ENCODE data around the gene LIX1. TPM values are rescaled to one million over a fixed set of nuclear protein-coding genes. Genes with fewer than 3 reads are reported as not detected.

LIX1 gene
- total RNA-seq, 1 donor from 2014 or later = 0.52 TPM

- no peak overlapping the region for H3K4me3 ChIP-seq (ENCODE audit: low read length in 3 of 3)
- no peaks in the 10 kb centered on the region for H3K4me1 ChIP-seq (ENCODE audit: control insufficient read depth in 3 of 3, insufficient read depth in 3 of 3, low read length in 3 of 3)
- H3K27ac ChIP-seq (ENCODE audit: low read depth, low read length) = no peak overlapping the region
- no peaks in the 10 kb centered on the region for H3K36me3 ChIP-seq (ENCODE audit: control insufficient read depth in 3 of 3, insufficient read depth in 3 of 3, low read length in 3 of 3)
- peaks cover 0 to 2% (median 0%) of the 10 kb centered on the region in 3 donors for H3K27me3 ChIP-seq (ENCODE audit: control insufficient read depth in 3 of 3, insufficient read depth in 3 of 3, low read length in 3 of 3)
- no peaks in the 10 kb centered on the region for H3K9me3 ChIP-seq (ENCODE audit: control insufficient read depth in 3 of 3, low read length in 3 of 3)
- H3K9ac ChIP-seq (ENCODE audit: low read depth in 1 of 3, low read length in 3 of 3) = no peak overlapping the region
These were observed 30.8 kb downstream of the LIX1 start for GRCh38 chr5:97111616-97112015.

- Histone ChIP-seq H3K27ac (ENCODE audit: low read depth, low read length) (no peak overlapping the region), H3K4me3 (ENCODE audit: low read length in 3 of 3) (no peak overlapping the region), H3K9ac (ENCODE audit: low read depth in 1 of 3, low read length in 3 of 3) (no peak overlapping the region), H3K4me1 (ENCODE audit: control insufficient read depth in 3 of 3, insufficient read depth in 3 of 3, low read length in 3 of 3) (no peaks in the 10 kb centered on the region), H3K9me3 (ENCODE audit: control insufficient read depth in 3 of 3, low read length in 3 of 3) (no peaks in the 10 kb centered on the region), H3K36me3 (ENCODE audit: control insufficient read depth in 3 of 3, insufficient read depth in 3 of 3, low read length in 3 of 3) (no peaks in the 10 kb centered on the region), H3K27me3 (ENCODE audit: control insufficient read depth in 3 of 3, insufficient read depth in 3 of 3, low read length in 3 of 3) (peaks cover 0 to 2% (median 0%) of the 10 kb centered on the region in 3 donors)
These were observed 31.4 kb downstream of the LIX1 start for GRCh38 chr5:97111004-97111403.

DNA sequence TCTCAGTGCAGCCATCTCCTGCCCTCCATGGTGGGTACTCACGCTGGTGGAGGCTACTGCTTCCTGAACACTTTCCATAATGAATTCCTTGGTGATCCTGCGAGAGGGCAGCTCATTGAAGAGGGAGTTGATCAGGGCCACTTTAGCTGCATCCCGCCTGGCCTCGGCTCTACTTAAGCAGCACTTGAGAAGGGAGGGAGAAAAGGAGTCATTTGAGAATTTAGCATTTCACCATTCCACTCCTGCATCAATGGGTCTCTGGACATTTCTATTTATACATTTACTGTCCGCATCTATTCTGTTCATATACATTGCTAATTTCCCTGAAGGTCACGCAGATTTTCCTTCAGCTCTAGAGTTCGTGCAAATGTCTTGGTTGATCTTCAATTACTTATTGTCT lies 35.1 kb downstream of the LIX1 start:
- no peak overlapping the region for H3K9ac ChIP-seq (ENCODE audit: low read depth in 1 of 3, low read length in 3 of 3)
- H3K36me3 ChIP-seq (ENCODE audit: control insufficient read depth in 3 of 3, insufficient read depth in 3 of 3, low read length in 3 of 3) = no peaks in the 10 kb centered on the region
- peaks cover 0 to 2% (median 0%) of the 10 kb centered on the region in 3 donors for H3K27me3 ChIP-seq (ENCODE audit: control insufficient read depth in 3 of 3, insufficient read depth in 3 of 3, low read length in 3 of 3)
- H3K27ac ChIP-seq (ENCODE audit: low read depth, low read length) = no peak overlapping the region
- no peaks in the 10 kb centered on the region for H3K9me3 ChIP-seq (ENCODE audit: control insufficient read depth in 3 of 3, low read length in 3 of 3)
- H3K4me3 ChIP-seq (ENCODE audit: low read length in 3 of 3) = no peak overlapping the region
- H3K4me1 ChIP-seq (ENCODE audit: control insufficient read depth in 3 of 3, insufficient read depth in 3 of 3, low read length in 3 of 3) = no peaks in the 10 kb centered on the region

GRCh38 chr5:97106216-97106581 lies 36.2 kb downstream of the LIX1 start:
- Histone ChIP-seq H3K9ac (ENCODE audit: low read depth in 1 of 3, low read length in 3 of 3) (no peak overlapping the region), H3K4me1 (ENCODE audit: control insufficient read depth in 3 of 3, insufficient read depth in 3 of 3, low read length in 3 of 3) (no peaks in the 10 kb centered on the region), H3K4me3 (ENCODE audit: low read length in 3 of 3) (no peak overlapping the region), H3K27me3 (ENCODE audit: control insufficient read depth in 3 of 3, insufficient read depth in 3 of 3, low read length in 3 of 3) (peaks cover 0 to 2% (median 0%) of the 10 kb centered on the region in 3 donors), H3K9me3 (ENCODE audit: control insufficient read depth in 3 of 3, low read length in 3 of 3) (no peaks in the 10 kb centered on the region), H3K27ac (ENCODE audit: low read depth, low read length) (no peak overlapping the region), H3K36me3 (ENCODE audit: control insufficient read depth in 3 of 3, insufficient read depth in 3 of 3, low read length in 3 of 3) (no peaks in the 10 kb centered on the region)

DNA sequence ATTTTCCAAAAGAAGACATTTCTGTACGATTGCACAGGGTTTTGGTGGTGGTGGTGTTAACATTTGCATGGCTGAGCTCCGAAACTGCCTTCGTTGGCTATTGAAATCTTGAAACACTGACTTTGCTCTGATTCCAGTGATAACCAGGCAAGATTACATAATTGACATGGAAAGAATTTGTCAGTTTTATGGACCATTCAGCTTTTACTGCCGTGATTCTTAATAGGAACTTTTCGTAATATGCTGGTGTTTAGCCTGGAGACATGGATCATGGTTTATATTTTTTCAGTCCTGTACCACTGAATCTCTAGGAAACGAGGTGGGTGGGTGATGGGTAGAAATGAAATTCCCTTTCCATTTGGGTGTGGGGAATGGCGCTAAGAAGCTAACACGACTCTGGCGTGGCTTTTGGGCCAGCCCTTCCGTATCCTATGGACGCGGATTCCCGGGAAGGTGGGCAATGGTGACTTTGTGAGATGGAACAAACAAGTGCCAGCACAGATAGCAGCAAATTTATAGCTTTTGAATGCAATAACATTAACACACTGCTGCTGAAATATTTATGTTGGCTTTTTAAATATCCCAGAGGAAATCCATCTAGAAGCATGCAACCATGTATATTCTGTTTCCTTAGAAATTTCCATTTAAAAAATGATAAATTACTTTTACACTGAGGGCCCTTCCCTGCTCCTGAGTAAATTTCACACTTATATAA lies 36.8 kb downstream of the LIX1 start:
- Histone ChIP-seq H3K9me3 (ENCODE audit: control insufficient read depth in 3 of 3, low read length in 3 of 3) (no peaks in the 10 kb centered on the region), H3K36me3 (ENCODE audit: control insufficient read depth in 3 of 3, insufficient read depth in 3 of 3, low read length in 3 of 3) (no peaks in the 10 kb centered on the region), H3K9ac (ENCODE audit: low read depth in 1 of 3, low read length in 3 of 3) (no peak overlapping the region), H3K4me3 (ENCODE audit: low read length in 3 of 3) (no peak overlapping the region), H3K27ac (ENCODE audit: low read depth, low read length) (no peak overlapping the region), H3K27me3 (ENCODE audit: control insufficient read depth in 3 of 3, insufficient read depth in 3 of 3, low read length in 3 of 3) (no peaks in the 10 kb centered on the region), H3K4me1 (ENCODE audit: control insufficient read depth in 3 of 3, insufficient read depth in 3 of 3, low read length in 3 of 3) (no peaks in the 10 kb centered on the region)

DNA sequence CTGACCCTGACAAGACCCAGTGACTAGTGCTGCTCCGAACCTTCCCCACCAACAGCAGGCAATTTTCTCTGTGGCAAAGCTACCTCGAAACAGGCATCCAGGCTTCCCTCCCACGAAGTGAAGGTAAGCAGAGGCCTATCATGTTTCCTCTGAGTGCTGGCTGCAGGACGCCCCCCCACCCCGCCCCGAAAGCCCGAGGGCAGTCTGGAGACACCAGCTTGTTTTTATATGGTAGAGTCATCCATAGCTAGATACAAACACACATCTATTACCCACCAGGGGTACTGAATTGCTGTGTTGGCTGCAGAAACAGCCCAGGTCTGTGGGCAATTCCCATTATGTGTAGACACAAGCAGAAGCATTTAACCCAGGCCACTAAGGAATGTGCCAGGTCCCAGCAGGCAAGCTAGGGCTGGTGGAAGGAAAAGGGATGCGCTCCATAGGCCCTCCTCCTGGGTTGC lies 40.4 kb downstream of the LIX1 start:
- Histone ChIP-seq H3K27me3 (ENCODE audit: control insufficient read depth in 3 of 3, insufficient read depth in 3 of 3, low read length in 3 of 3) (no peaks in the 10 kb centered on the region), H3K4me3 (ENCODE audit: low read length in 3 of 3) (no peak overlapping the region), H3K9ac (ENCODE audit: low read depth in 1 of 3, low read length in 3 of 3) (no peak overlapping the region), H3K36me3 (ENCODE audit: control insufficient read depth in 3 of 3, insufficient read depth in 3 of 3, low read length in 3 of 3) (no peaks in the 10 kb centered on the region), H3K4me1 (ENCODE audit: control insufficient read depth in 3 of 3, insufficient read depth in 3 of 3, low read length in 3 of 3) (no peaks in the 10 kb centered on the region), H3K27ac (ENCODE audit: low read depth, low read length) (no peak overlapping the region), H3K9me3 (ENCODE audit: control insufficient read depth in 3 of 3, low read length in 3 of 3) (no peaks in the 10 kb centered on the region)

GRCh38 chr5:97101189-97101910 lies 41.1 kb downstream of the LIX1 start:
- Histone ChIP-seq H3K9ac (ENCODE audit: low read depth in 1 of 3, low read length in 3 of 3) (no peak overlapping the region), H3K27ac (ENCODE audit: low read depth, low read length) (no peak overlapping the region), H3K4me1 (ENCODE audit: control insufficient read depth in 3 of 3, insufficient read depth in 3 of 3, low read length in 3 of 3) (no peaks in the 10 kb centered on the region), H3K27me3 (ENCODE audit: control insufficient read depth in 3 of 3, insufficient read depth in 3 of 3, low read length in 3 of 3) (no peaks in the 10 kb centered on the region), H3K36me3 (ENCODE audit: control insufficient read depth in 3 of 3, insufficient read depth in 3 of 3, low read length in 3 of 3) (no peaks in the 10 kb centered on the region), H3K4me3 (ENCODE audit: low read length in 3 of 3) (no peak overlapping the region), H3K9me3 (ENCODE audit: control insufficient read depth in 3 of 3, low read length in 3 of 3) (no peaks in the 10 kb centered on the region)

DNA sequence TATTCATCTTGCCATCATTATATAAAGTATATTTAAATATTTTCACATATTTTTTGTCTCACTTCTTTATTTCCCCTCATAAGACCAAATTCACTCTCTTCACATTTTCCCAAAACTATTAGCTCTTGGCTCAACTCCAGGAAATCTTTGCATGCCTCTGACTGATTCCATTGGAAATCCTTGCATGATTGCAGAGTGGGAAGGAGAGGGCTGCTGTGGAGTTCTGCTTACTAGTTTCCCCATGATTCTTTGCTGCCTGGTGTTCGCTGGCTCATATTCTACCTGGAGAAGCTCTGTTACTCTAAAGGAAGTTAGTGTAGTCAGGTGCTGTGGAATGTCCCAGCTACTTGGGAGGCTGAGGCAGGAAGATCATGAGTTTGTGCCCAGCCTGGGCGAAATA lies 41.9 kb downstream of the LIX1 start:
- no peak overlapping the region for H3K9ac ChIP-seq (ENCODE audit: low read depth in 1 of 3, low read length in 3 of 3)
- no peaks in the 10 kb centered on the region for H3K27me3 ChIP-seq (ENCODE audit: control insufficient read depth in 3 of 3, insufficient read depth in 3 of 3, low read length in 3 of 3)
- no peaks in the 10 kb centered on the region for H3K36me3 ChIP-seq (ENCODE audit: control insufficient read depth in 3 of 3, insufficient read depth in 3 of 3, low read length in 3 of 3)
- H3K4me3 ChIP-seq (ENCODE audit: low read length in 3 of 3) = no peak overlapping the region
- H3K4me1 ChIP-seq (ENCODE audit: control insufficient read depth in 3 of 3, insufficient read depth in 3 of 3, low read length in 3 of 3) = no peaks in the 10 kb centered on the region
- H3K9me3 ChIP-seq (ENCODE audit: control insufficient read depth in 3 of 3, low read length in 3 of 3) = no peaks in the 10 kb centered on the region
- no peak overlapping the region for H3K27ac ChIP-seq (ENCODE audit: low read depth, low read length)

DNA sequence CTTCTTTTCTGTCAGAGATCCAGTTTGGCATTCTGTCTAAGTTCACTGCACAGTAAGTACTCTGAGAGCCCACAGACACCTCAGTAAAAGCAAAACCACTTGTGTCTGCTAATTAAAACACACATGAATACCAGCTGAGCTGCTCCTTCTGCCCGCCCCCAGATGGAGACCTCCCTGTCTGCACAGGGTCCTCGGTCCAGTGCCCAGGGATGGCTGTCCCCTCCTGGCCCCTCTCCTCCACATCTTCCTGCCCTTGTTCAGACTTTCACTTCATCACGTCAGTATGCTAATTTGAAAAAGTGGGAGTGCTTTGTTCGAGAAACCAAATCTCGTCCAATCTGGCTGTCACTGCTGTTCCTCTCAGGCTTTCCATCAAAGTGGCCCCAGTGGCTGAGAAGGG lies 43.5 kb downstream of the LIX1 start:
- Histone ChIP-seq H3K4me3 (ENCODE audit: low read length in 3 of 3) (no peak overlapping the region), H3K9ac (ENCODE audit: low read depth in 1 of 3, low read length in 3 of 3) (no peak overlapping the region), H3K27ac (ENCODE audit: low read depth, low read length) (no peak overlapping the region), H3K4me1 (ENCODE audit: control insufficient read depth in 3 of 3, insufficient read depth in 3 of 3, low read length in 3 of 3) (no peaks in the 10 kb centered on the region), H3K36me3 (ENCODE audit: control insufficient read depth in 3 of 3, insufficient read depth in 3 of 3, low read length in 3 of 3) (no peaks in the 10 kb centered on the region), H3K27me3 (ENCODE audit: control insufficient read depth in 3 of 3, insufficient read depth in 3 of 3, low read length in 3 of 3) (no peaks in the 10 kb centered on the region), H3K9me3 (ENCODE audit: control insufficient read depth in 3 of 3, low read length in 3 of 3) (no peaks in the 10 kb centered on the region)
